GM19328 (cell line): ENCODE results near the gene SCGB3A2.

Experiments used
- ATAC-seq: cut with Tn5 transposase; IDR thresholded peaks from one replicate; pipeline ENCODE4 v1.9.1; 2021; ENCODE audit warnings: mild to moderate bottlenecking, moderate library complexity; ENCODE audit not compliant: unreplicated experiment

Gene SCGB3A2

GRCh38 chr5:147902609-147903115, 24.2 kb downstream of the SCGB3A2 start:
- ATAC-seq = no peak

GRCh38 chr5:147904110-147904509, 25.6 kb downstream of the SCGB3A2 start:
- no peak for ATAC-seq

- no peak for ATAC-seq
Observed at GRCh38 chr5:147906326-147907095, 28.0 kb downstream of the SCGB3A2 start, which contains the start of gene C5orf46. Gene C5orf46 (minus strand): TSS chr5:147906538. CDS start chr5:147906501, 37 bp downstream.

GRCh38 chr5:147911427-147911826, 32.9 kb downstream of the SCGB3A2 start:
- ATAC-seq = no peak

GRCh38 chr5:147912011-147912410, 33.5 kb downstream of the SCGB3A2 start:
- no peak for ATAC-seq

GRCh38 chr5:147913786-147914185, 35.3 kb downstream of the SCGB3A2 start:
- ATAC-seq = no peak

- ATAC-seq = no peak
Observed at GRCh38 chr5:147918101-147918685, 39.7 kb downstream of the SCGB3A2 start.

GRCh38 chr5:147918899-147919298, 40.4 kb downstream of the SCGB3A2 start:
- no peak for ATAC-seq

- no peak for ATAC-seq
Observed at GRCh38 chr5:147920420-147921030, 42.0 kb downstream of the SCGB3A2 start.

GRCh38 chr5:147921136-147921535, 42.6 kb downstream of the SCGB3A2 start:
- ATAC-seq = no peak

- no peak for ATAC-seq
Observed at GRCh38 chr5:147925020-147925419, 46.5 kb downstream of the SCGB3A2 start.

GRCh38 chr5:147927901-147928300, 49.4 kb downstream of the SCGB3A2 start:
- no peak for ATAC-seq

GRCh38 chr5:147930769-147931168, 52.3 kb downstream of the SCGB3A2 start:
- ATAC-seq = peak; percentile 78
